Neuronal stem cell (in vitro differentiated cells): Measurements from ENCODE around the gene MS4A10.

Experiments used
- DNase-seq: peaks from one replicate; pipeline ENCODE4 v3.0.0-alpha.2; 2013; ENCODE audit warnings: low spot score
- H2AFZ ChIP-seq: one replicate; pipeline ENCODE4 v1.6.1; 2013; ENCODE audit warnings: mild to moderate bottlenecking, low read length, inconsistent platforms
- H2AK5ac ChIP-seq: 2 replicates; pipeline ENCODE4 v1.6.1; 2013; ENCODE audit warnings: low read depth, mild to moderate bottlenecking, inconsistent platforms, low read length, moderate library complexity, mixed read lengths
- H2BK120ac ChIP-seq: 2 replicates; pipeline ENCODE4 v1.6.1; 2013; ENCODE audit warnings: low read depth, mild to moderate bottlenecking, inconsistent platforms, low read length, moderate library complexity, mixed read lengths
- H2BK12ac ChIP-seq: one replicate; pipeline ENCODE4 v1.6.1; 2013; ENCODE audit warnings: low read length, inconsistent platforms
- H2BK15ac ChIP-seq: 2 replicates; pipeline ENCODE4 v1.6.1; 2013; ENCODE audit warnings: mild to moderate bottlenecking, low read length, inconsistent platforms, mixed read lengths
- H2BK5ac ChIP-seq: one replicate; pipeline ENCODE4 v1.6.1; 2013; ENCODE audit warnings: inconsistent platforms, mild to moderate bottlenecking, low read length, moderate library complexity
- H3K14ac ChIP-seq: one replicate; pipeline ENCODE4 v1.6.1; 2013; ENCODE audit warnings: low read length, inconsistent platforms
- H3K18ac ChIP-seq: 2 replicates; pipeline ENCODE4 v1.6.1; 2013; ENCODE audit warnings: low read length, inconsistent platforms
- H3K23ac ChIP-seq: 2 replicates; pipeline ENCODE4 v1.6.1; 2013; ENCODE audit warnings: low read depth, mild to moderate bottlenecking, mixed read lengths, low read length, inconsistent platforms; ENCODE audit not compliant: poor library complexity
- H3K27ac ChIP-seq: replicated peaks from 3 replicates; pipeline ENCODE4 v1.5.1; 2013; ENCODE audit warnings: low read length, inconsistent platforms
- H3K27me3 ChIP-seq, 3 experiments: 2 replicates each; pipeline ENCODE4 v1.6.1; 2013; ENCODE audit warnings: low read length in 3 of 3, mild to moderate bottlenecking in 2 of 3, inconsistent platforms in 1 of 3, low read depth in 1 of 3, mixed read lengths in 1 of 3, moderate library complexity in 1 of 3; ENCODE audit not compliant: control insufficient read depth in 3 of 3, insufficient read depth in 3 of 3
- H3K36me3 ChIP-seq, 2 donors: replicated peaks in 1 of 2; 2 replicates each; pipeline ENCODE4 v1.6.1; 2013; ENCODE audit warnings: low read length in 2 of 2; ENCODE audit not compliant: control insufficient read depth in 2 of 2, insufficient read depth in 2 of 2
- H3K4ac ChIP-seq: 2 replicates; pipeline ENCODE4 v1.6.1; 2013; ENCODE audit warnings: inconsistent platforms, mild to moderate bottlenecking, low read length, moderate library complexity
- H3K4me1 ChIP-seq, 2 donors: 1 replicate in 1 of 2; 2 replicates in 1 of 2; pipeline ENCODE4 v1.6.1; 2013; ENCODE audit warnings: low read length in 2 of 2, low read depth in 1 of 2; ENCODE audit not compliant: control insufficient read depth in 2 of 2, insufficient read depth in 1 of 2
- H3K4me2 ChIP-seq: one replicate; pipeline ENCODE4 v1.6.1; 2013; ENCODE audit warnings: mild to moderate bottlenecking, low read length, inconsistent platforms; ENCODE audit not compliant: insufficient read depth, poor library complexity, severe bottlenecking
- H3K4me3 ChIP-seq, 2 donors: 2 replicates each; pipeline ENCODE4 v1.5.1; 2013; ENCODE audit warnings: low read length in 2 of 2, mild to moderate bottlenecking in 2 of 2, inconsistent platforms in 1 of 2, moderate library complexity in 1 of 2
- H3K79me1 ChIP-seq: one replicate; pipeline ENCODE4 v1.6.1; 2013; ENCODE audit warnings: low read depth, mild to moderate bottlenecking, inconsistent platforms, low read length, moderate library complexity
- H3K9ac ChIP-seq: one replicate; pipeline ENCODE4 v1.6.1; 2013; ENCODE audit warnings: mild to moderate bottlenecking, low read depth, low read length, inconsistent platforms; ENCODE audit not compliant: poor library complexity
- H3K9me3 ChIP-seq, 2 donors: replicated peaks in 1 of 2; 2 replicates each; pipeline versions ENCODE3 to v1.6.1; 2013; ENCODE audit warnings: low read length in 2 of 2, mild to moderate bottlenecking in 2 of 2, inconsistent platforms in 1 of 2, low read depth in 1 of 2, mixed read lengths in 1 of 2, moderate library complexity in 1 of 2; ENCODE audit not compliant: control insufficient read depth in 2 of 2, insufficient read depth in 1 of 2
- H4K8ac ChIP-seq: one replicate; pipeline ENCODE4 v1.6.1; 2013; ENCODE audit warnings: low read depth, mild to moderate bottlenecking, inconsistent platforms, low read length, moderate library complexity
- H4K91ac ChIP-seq: one replicate; pipeline ENCODE4 v1.6.1; 2013; ENCODE audit warnings: low read length, low read depth, mild to moderate bottlenecking, inconsistent platforms; ENCODE audit not compliant: poor library complexity
- WGBS, 2 donors: extraction: QIAGEN DNeasy Blood & Tissue Kit; methylation state at CpG; one replicate each; pipeline ENCODE4 v1.1.7; 2013; ENCODE audit warnings: missing lambda C conversion rate in 2 of 2, mixed read lengths in 1 of 2; ENCODE audit not compliant: insufficient read length in 2 of 2, insufficient replicate concordance in 1 of 2; ENCODE audit errors: extremely low coverage in 2 of 2; 5-methylcytosine and 5-hydroxymethylcytosine counted together

The MS4A10 gene

GRCh38 chr11:60795291-60795690, 10.2 kb downstream of the MS4A10 start:
- H2AK5ac ChIP-seq, result no peak overlapping the region

GRCh38 chr11:60797846-60798630, 12.9 kb downstream of the MS4A10 start:
- Histone ChIP-seq H3K23ac (peak overlapping the region; percentile 32), H2BK12ac (no peak overlapping the region), H3K4me2 (no peak overlapping the region), H3K18ac (peak overlapping the region; percentile 66), H3K36me3 (no peaks in the 10 kb centered on the region), H3K27me3 (no peaks in the 10 kb centered on the region), H3K27ac (no peak overlapping the region), H3K4ac (no peak overlapping the region), H2BK15ac (no peak overlapping the region), H4K8ac (no peak overlapping the region), H2BK5ac (no peak overlapping the region), H3K14ac (no peak overlapping the region), H3K4me3 (no peak overlapping the region), H3K79me1 (no peaks in the 10 kb centered on the region), H3K4me1 (no peaks in the 10 kb centered on the region), H3K9me3 (peaks cover 0 to 3% of the 10 kb centered on the region in 2 donors), H2BK120ac (no peak overlapping the region), H2AFZ (no peak overlapping the region), H4K91ac (no peak overlapping the region), H2AK5ac (peak overlapping the region; percentile 62), H3K9ac (no peak overlapping the region)
- no peak for DNase-seq
- no CpG with 5 or more reads among the region's 17 CpGs for WGBS, 2 donors

More at GRCh38 chr11:60795291-60795690, 10.2 kb downstream of the MS4A10 start:
- peak overlapping the region; percentile 92 for H3K14ac ChIP-seq
- DNase-seq, result no peak
- peak overlapping the region; percentile 23 for H3K23ac ChIP-seq
- no peaks in the 10 kb centered on the region for H3K36me3 ChIP-seq
- no peaks in the 10 kb centered on the region for H3K27me3 ChIP-seq
- H2BK15ac ChIP-seq, result no peak overlapping the region
- H2BK5ac ChIP-seq, result peak overlapping the region; percentile 55
- no peak overlapping the region for H2BK120ac ChIP-seq
- H3K27ac ChIP-seq, result no peak overlapping the region
- no peak overlapping the region for H3K4ac ChIP-seq
- H4K8ac ChIP-seq, result no peak overlapping the region
- H2BK12ac ChIP-seq, result no peak overlapping the region
- peaks cover 7 to 16% of the 10 kb centered on the region in 2 donors for H3K9me3 ChIP-seq
- no peak overlapping the region for H3K9ac ChIP-seq
- no peak overlapping the region for H3K4me2 ChIP-seq
- no peak overlapping the region for H4K91ac ChIP-seq
- no peak overlapping the region for H2AFZ ChIP-seq
- no peak overlapping the region for H3K18ac ChIP-seq
- no peaks in the 10 kb centered on the region for H3K4me1 ChIP-seq
- H3K79me1 ChIP-seq, result no peaks in the 10 kb centered on the region
- H3K4me3 ChIP-seq, result no peak overlapping the region
- WGBS, 2 donors, result no CpG with 5 or more reads among the region's 6 CpGs

GRCh38 chr11:60798631-60799030, 13.5 kb downstream of the MS4A10 start:
- Histone ChIP-seq H3K9ac (no peak overlapping the region), H3K4me3 (no peak overlapping the region), H3K4me1 (no peaks in the 10 kb centered on the region), H3K18ac (peak overlapping the region; percentile 66), H3K36me3 (no peaks in the 10 kb centered on the region), H2AK5ac (peak overlapping the region; percentile 62), H2BK120ac (no peak overlapping the region), H2BK12ac (peak overlapping the region; percentile 22), H3K14ac (no peak overlapping the region), H2BK5ac (no peak overlapping the region), H3K4me2 (no peak overlapping the region), H3K27ac (no peak overlapping the region), H3K23ac (no peak overlapping the region), H2AFZ (no peak overlapping the region), H3K27me3 (no peaks in the 10 kb centered on the region), H2BK15ac (no peak overlapping the region), H3K4ac (no peak overlapping the region), H3K9me3 (peaks cover 0 to 3% of the 10 kb centered on the region in 2 donors), H3K79me1 (no peaks in the 10 kb centered on the region), H4K8ac (no peak overlapping the region), H4K91ac (no peak overlapping the region)
- no CpG with 5 or more reads among the region's 3 CpGs for WGBS, 2 donors
- DNase-seq, result no peak

GRCh38 chr11:60801194-60801593, 16.1 kb downstream of the MS4A10 start:
- H2AFZ ChIP-seq, result no peak overlapping the region
- no peak overlapping the region for H4K8ac ChIP-seq
- no peak overlapping the region for H3K4ac ChIP-seq
- H2AK5ac ChIP-seq, result no peak overlapping the region
- no peaks in the 10 kb centered on the region for H3K36me3 ChIP-seq
- H4K91ac ChIP-seq, result no peak overlapping the region
- H2BK5ac ChIP-seq, result no peak overlapping the region
- H3K4me3 ChIP-seq, result no peak overlapping the region
- DNase-seq, result no peak
- H3K14ac ChIP-seq, result no peak overlapping the region
- no CpG with 5 or more reads among the region's 10 CpGs for WGBS, 2 donors
- H2BK120ac ChIP-seq, result no peak overlapping the region
- H3K4me2 ChIP-seq, result no peak overlapping the region
- H3K23ac ChIP-seq, result no peak overlapping the region
- H3K18ac ChIP-seq, result no peak overlapping the region
- H3K4me1 ChIP-seq, result no peaks in the 10 kb centered on the region
- H3K9me3 ChIP-seq, result peaks cover 0 to 1% of the 10 kb centered on the region in 2 donors
- H2BK15ac ChIP-seq, result no peak overlapping the region
- H3K79me1 ChIP-seq, result no peaks in the 10 kb centered on the region
- H2BK12ac ChIP-seq, result no peak overlapping the region
- no peak overlapping the region for H3K27ac ChIP-seq
- H3K9ac ChIP-seq, result no peak overlapping the region
- H3K27me3 ChIP-seq, result no peaks in the 10 kb centered on the region
